ENCODE results near the gene LGI1.

LGI1 gene

DNA sequence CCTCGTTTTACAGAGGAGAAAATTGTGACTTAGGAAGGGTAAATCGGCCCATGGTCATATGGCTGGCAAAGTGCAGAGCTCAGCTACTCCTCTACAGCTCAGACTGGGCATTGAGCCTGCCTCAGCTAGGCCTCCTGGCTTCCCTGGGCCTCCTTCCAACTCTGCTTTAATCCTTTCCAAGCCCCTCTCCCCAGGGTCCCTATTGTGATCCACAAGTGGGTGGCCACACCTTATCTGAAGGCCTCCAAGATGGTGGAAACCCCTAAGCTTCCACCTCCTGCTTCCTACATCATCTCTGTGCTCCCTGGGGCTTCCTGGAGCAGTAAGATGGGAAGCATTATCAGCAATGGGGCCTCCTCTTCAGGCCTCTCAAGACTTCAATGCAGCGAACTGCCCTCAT is 3.0 kb upstream of the LGI1 start:
- DNase-seq (ENCODE audit: low read depth in 3 of 3, low spot score in 1 of 3), result no peak

- no peak for DNase-seq (ENCODE audit: low read depth in 3 of 3, low spot score in 1 of 3)
Observed at GRCh38 chr10:93755443-93756116, 2.2 kb upstream of the LGI1 start.

DNA sequence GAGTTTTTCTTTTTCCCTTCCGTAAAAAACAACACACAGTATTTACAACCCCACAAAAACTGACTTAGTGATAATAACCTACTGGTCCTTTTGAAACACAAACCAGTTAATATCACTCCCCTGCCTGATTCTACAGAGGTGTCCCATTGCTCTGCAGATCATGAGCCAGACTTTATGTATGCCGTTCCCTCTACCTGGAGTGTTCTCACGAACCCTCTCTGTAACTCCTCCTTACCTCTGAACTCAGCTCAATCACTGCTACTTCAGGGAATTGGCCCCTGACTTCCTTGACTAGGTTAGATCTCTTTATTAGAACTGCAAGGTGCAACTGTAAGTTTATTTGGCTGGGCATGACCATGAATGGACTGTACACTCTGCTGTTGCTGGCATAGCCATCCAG is 1.6 kb upstream of the LGI1 start:
- DNase-seq (ENCODE audit: low read depth in 3 of 3, low spot score in 1 of 3), result no peak

- DNase-seq (ENCODE audit: low read depth in 3 of 3, low spot score in 1 of 3), result no peak
Observed at GRCh38 chr10:93757136-93757535, 600 bp upstream of the LGI1 start.

DNA sequence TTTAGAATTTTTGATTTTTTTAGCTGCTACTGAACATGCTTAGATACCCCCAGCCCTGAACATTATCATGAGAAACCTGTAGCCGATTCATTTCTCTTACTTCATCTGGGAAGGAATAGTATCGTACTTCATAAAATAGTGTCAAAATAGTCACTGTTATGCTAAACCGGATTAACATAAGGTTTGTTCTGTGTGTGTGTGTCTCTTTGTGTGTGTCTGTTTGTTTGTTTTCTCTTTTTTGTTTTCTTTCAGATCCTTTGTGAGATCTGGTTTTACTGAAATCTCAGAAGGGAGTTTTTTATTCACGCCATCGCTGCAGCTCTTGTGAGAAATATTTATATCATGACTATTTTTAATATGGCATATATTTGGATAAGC is 761 bp downstream of the LGI1 start:
- DNase-seq (ENCODE audit: low read depth in 3 of 3, low spot score in 1 of 3), result no peak

DNA sequence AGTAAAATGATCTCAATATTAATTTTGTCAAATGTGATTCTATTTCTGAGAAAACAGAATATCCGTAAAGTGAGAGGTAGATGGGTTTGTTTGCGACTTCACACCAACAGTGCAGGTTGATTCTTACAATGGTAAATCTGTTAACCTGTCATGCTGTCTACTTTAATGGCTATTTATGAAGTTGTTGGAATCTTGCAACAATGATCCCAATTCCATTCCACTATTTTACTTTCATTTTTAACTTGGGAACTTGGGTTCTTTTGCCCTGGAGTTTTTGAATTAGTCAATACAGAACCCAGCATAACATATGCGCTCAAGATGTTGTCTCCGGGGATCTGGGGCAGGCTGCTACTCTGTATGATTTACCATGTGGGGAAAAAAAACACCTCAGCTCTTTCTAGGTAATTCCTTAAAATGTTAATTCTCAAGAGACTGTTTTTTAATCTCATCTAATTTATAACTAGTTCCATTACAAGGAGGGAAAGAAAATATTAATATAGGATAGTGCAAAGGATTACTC is 1.2 kb downstream of the LGI1 start:
- no peak for DNase-seq (ENCODE audit: low read depth in 3 of 3, low spot score in 1 of 3)

GRCh38 chr10:93760490-93760889 is 2.8 kb downstream of the LGI1 start:
- DNase-seq (ENCODE audit: low read depth in 3 of 3, low spot score in 1 of 3), result no peak

GRCh38 chr10:93762979-93763391 is 5.2 kb downstream of the LGI1 start:
- no peak for DNase-seq (ENCODE audit: low read depth in 3 of 3, low spot score in 1 of 3)

GRCh38 chr10:93766918-93767317 is 9.2 kb downstream of the LGI1 start:
- no peak for DNase-seq (ENCODE audit: low read depth in 3 of 3, low spot score in 1 of 3)

GRCh38 chr10:93767724-93768399 is 10.1 kb downstream of the LGI1 start:
- DNase-seq (ENCODE audit: low read depth in 3 of 3, low spot score in 1 of 3), result no peak

DNA sequence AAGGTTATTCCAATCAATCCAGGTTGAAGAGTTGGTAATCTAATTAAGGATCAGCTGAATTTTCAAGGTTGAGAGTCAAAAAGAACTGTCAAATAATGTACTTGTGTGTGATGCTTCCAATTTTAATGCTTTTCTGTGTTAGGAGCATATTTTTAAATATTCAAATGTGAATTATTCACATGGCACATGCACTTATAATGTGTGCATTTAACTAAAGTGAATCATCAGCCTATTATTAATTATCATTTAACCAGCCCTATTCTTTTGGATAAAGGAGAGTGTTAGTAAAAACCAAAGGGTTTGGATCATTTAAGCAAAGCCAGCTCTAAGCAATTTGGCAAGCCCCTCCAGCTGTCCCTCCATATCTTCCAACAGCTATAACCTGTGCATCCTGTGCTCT is 11.2 kb downstream of the LGI1 start:
- DNase-seq (ENCODE audit: low read depth in 3 of 3, low spot score in 1 of 3), result no peak

GRCh38 chr10:93771354-93771753 is 13.6 kb downstream of the LGI1 start:
- DNase-seq (ENCODE audit: low read depth in 3 of 3, low spot score in 1 of 3), result no peak

DNA sequence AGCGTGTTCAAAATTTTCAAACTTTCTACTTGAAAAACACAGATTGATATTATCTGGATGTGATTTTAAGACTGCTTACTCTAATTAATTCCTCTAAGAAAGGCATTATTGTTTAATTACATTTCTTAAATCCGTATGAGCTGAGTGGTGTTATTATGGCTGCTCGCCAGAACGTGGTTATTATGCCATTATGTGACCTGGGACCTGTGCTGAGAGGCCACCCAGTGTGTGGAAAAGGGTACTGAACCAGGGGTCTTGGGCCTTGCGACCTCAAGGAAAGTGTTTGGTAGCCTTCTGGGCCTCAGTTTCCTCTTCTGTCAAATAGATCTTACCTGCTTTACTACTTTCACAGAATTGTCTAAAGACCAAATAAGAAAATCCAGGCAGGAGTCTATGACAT is 15.4 kb downstream of the LGI1 start:
- DNase-seq (ENCODE audit: low read depth in 3 of 3, low spot score in 1 of 3), result no peak

GRCh38 chr10:93773705-93774104 is 16.0 kb downstream of the LGI1 start:
- DNase-seq (ENCODE audit: low read depth in 3 of 3, low spot score in 1 of 3), result no peak

- no peak for DNase-seq (ENCODE audit: low read depth in 3 of 3, low spot score in 1 of 3)
Observed at GRCh38 chr10:93775356-93775755, 17.6 kb downstream of the LGI1 start.

DNA sequence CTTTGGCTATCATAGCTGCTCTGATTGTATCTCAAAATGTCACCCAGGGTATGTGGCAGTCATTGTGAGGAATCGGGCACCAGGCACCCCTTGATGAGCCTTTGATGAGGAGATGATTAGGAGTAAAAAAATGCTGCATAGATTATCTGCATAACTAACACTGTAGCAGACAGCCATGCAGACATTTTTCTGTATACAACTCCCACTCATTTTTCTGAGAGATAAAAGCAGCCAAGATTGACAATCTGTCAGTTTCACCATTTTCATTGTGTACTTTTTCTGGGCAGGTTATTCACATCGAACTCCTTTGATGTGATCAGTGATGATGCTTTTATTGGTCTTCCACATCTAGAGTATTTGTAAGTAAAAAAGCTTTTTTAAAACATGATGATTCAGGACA is 19.4 kb downstream of the LGI1 start:
- no peak for DNase-seq (ENCODE audit: low read depth in 3 of 3, low spot score in 1 of 3)

DNA sequence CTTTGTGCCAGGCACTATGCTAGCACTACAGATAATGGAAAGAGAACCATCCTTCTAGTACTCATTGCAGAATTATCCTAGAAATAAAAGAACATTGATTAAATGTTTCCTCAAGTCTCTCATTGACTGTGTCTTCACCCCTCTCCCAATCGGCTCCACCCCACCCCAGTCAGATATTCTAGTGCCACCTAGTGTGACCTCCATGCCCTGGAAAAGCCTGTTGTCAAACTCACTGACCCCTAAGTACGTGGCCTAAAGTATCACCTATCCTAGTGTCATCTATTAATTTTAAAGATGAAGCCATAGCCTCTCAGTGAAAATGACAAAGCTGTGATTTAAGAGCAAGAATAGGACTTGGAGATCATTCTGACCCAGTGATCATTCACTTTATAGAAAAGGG is 26.3 kb downstream of the LGI1 start:
- no peak for DNase-seq (ENCODE audit: low read depth in 3 of 3, low spot score in 1 of 3)

DNA sequence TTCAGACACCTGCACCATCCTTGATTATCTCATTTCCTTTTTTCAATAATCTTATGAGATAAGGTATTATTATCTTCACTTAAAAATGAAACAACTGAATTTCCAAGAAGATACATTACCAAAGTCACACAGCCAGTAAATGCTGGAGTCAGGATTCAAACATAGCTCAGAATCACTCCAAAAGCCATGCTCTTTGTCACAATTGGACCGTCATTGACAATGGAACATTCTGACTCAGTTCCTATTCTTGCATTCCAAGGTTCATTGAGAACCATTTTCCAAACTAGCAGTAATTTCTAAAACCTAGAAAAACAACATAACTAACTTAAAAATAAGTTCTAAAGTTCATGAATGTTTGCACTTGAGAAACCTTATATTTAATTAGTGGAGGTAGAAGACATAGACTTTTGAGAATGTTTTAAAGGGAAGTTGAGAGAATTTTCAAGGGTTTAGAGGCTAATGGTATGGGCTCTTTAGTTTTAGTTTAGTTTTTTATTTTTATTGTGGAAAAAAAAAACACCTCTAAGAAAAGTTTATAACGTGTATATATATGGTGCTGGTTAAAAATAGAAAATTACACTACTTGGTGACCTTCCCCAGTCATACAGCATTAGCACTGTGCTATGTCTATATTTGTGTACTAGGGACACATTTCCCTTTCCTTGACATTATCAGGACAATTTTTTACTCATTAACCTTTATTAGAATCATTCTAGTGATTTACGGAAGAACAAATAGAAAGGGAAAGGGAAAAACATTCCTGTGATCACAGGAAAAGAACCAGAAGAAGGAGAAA is 30.9 kb downstream of the LGI1 start:
- DNase-seq (ENCODE audit: low read depth in 3 of 3, low spot score in 1 of 3), result no peak

- no peak for DNase-seq (ENCODE audit: low read depth in 3 of 3, low spot score in 1 of 3)
Observed at GRCh38 chr10:93790439-93790838, 32.7 kb downstream of the LGI1 start.

DNA sequence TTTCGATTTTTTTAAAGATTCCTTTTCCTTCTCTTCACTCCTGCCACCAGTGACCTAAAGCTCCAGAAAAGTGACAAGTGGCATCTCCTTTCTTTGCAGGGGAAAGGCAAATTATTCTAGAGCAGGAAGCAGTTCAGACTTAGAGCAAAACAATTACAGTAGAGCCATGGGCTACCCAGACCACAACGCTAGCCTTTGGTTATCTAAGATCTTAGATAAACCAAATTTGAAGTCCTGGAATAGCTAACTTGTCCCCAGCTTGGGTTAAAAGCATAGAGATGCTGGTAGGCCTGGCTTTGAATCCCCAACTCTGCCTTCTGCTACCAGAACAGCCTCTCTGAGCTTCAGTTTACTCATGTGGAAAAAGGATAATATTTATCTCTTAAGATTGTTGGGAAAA is 38.4 kb downstream of the LGI1 start:
- no peak for DNase-seq (ENCODE audit: low read depth in 3 of 3, low spot score in 1 of 3)

- DNase-seq (ENCODE audit: low read depth in 3 of 3, low spot score in 1 of 3), result no peak
Observed at GRCh38 chr10:93797825-93798224, 40.1 kb downstream of the LGI1 start.

GRCh38 chr10:93799155-93799708 is 41.5 kb downstream of the LGI1 start:
- no peak for DNase-seq (ENCODE audit: low read depth in 3 of 3, low spot score in 1 of 3)

All from stimulated activated CD4-positive, alpha-beta T cell treated with anti-CD3 and anti-CD28 coated beads, TNF-alpha, amount 100 ng/mL, for 1 hour (primary cell).